GM12878 (cell line): ENCODE results near the gene OR4E2.

ENCODE experiments used
- CTCF ChIP-seq, 3 experiments: IDR thresholded peaks in 2 of 3; conservative IDR thresholded peaks in 1 of 3; 2 replicates each; pipeline ENCODE4 v1.5.1; 2011; ENCODE audit warnings: low read depth in 3 of 3, low read length in 3 of 3, mild to moderate bottlenecking in 3 of 3, control low read depth in 2 of 3, moderate library complexity in 2 of 3, inconsistent platforms in 1 of 3, mixed read lengths in 1 of 3; ENCODE audit not compliant: control insufficient read depth in 2 of 3, insufficient read depth in 1 of 3; ENCODE audit errors: extremely low read depth in 1 of 3
- GABPA ChIP-seq: IDR thresholded peaks from 2 replicates; pipeline ENCODE4 v1.6.1; 2014; ENCODE audit warnings: antibody characterized with exemption, low read depth, mild to moderate bottlenecking, inconsistent platforms
- HDAC6 ChIP-seq: fragments of 200-600 bp; sonication (generic); IDR thresholded peaks from one replicate; pipeline ENCODE4 v1.8.0; 2017; ENCODE audit warnings: antibody characterized with exemption; ENCODE audit not compliant: unreplicated experiment
- MAX ChIP-seq: IDR thresholded peaks from 2 replicates; pipeline ENCODE4 v1.6.1; 2012; ENCODE audit warnings: low read depth, low read length, improper control_type of control experiment
- MTA2 ChIP-seq: fragments of 450-650 bp; IDR thresholded peaks from 2 replicates; pipeline ENCODE4 v1.6.1; 2016; ENCODE audit warnings: low read depth, mild to moderate bottlenecking, moderate library complexity
- NFYB ChIP-seq: IDR thresholded peaks from 2 replicates; pipeline ENCODE4 v1.6.1; 2011; ENCODE audit warnings: low read depth, mild to moderate bottlenecking, low read length, improper control_type of control experiment, moderate library complexity; ENCODE audit not compliant: insufficient read depth
- PAX5 ChIP-seq: IDR thresholded peaks from 2 replicates; pipeline ENCODE4 v1.6.1; 2011; ENCODE audit warnings: low read depth, low read length, borderline replicate concordance
- PML ChIP-seq: IDR thresholded peaks from 2 replicates; pipeline ENCODE4 v1.6.1; 2012; ENCODE audit warnings: low read length, inconsistent platforms
- POLR2A ChIP-seq: IDR thresholded peaks from 2 replicates; pipeline ENCODE4 v1.6.1; 2011; ENCODE audit warnings: low read depth, mild to moderate bottlenecking, low read length
- RAD21 ChIP-seq: IDR thresholded peaks from 2 replicates; pipeline ENCODE4 v1.6.1; 2011; ENCODE audit warnings: mild to moderate bottlenecking, low read depth, low read length, moderate library complexity; ENCODE audit not compliant: insufficient read depth
- SIX5 ChIP-seq: IDR thresholded peaks from 2 replicates; pipeline ENCODE4 v1.6.1; 2011; ENCODE audit warnings: mild to moderate bottlenecking, low read depth, low read length, moderate library complexity; ENCODE audit not compliant: severe bottlenecking
- ZBED1 ChIP-seq: IDR thresholded peaks from 2 replicates; pipeline ENCODE4 v1.6.1; 2016; ENCODE audit warnings: borderline replicate concordance
- ZNF274 ChIP-seq: IDR thresholded peaks from one replicate; pipeline ENCODE4 v1.8.0; 2011; ENCODE audit not compliant: insufficient read length, insufficient read depth

DNA sequence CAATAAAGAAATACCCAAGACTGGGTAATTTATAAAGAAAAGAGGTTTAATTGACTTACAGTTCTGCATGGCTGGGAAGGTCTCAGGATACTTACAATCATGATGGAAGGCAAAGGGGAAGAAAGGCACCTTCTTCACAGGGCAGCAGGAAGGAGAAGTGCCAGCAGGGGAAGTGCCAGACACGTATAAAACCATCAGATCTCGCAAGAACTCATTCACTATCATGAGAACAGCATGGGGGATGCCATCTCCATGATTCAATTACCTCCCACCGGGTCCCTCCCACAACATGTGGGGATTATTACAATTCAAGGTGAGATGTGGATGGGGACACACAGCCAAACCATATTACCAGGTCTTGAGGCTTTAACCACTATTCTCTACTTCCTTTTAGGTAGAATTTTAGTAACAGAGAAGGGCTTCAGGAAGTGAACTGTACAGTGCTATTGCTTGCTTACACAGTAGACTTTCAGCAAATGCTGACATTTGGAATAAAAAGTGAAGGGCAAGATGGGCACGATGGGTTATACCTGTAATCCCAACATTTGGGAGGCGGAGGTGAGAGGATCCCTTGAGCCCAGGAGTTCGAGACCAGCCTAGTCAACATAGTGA lies 60.8 kb downstream of the OR4E2 start:
- TF ChIP-seq NFYB (no peak), ZNF274 (no peak), HDAC6 (no peak), RAD21 (no peak), CTCF (IDR thresholded peaks at IDR 0.05 in 2 of 3, conservative IDR thresholded peaks at IDR 0.05 in 1 of 3; ENCODE audit: control insufficient read depth in 2 of 3, extremely low read depth in 1 of 3, insufficient read depth in 1 of 3, low read depth in 3 of 3, low read length in 3 of 3) (no peak), MAX (no peak), GABPA (no peak), ZBED1 (no peak), PML (no peak), MTA2 (no peak), POLR2A (no peak), PAX5 (no peak), SIX5 (no peak)
